ENCODE results near the gene DLGAP1. TPM values are rescaled to one million over a fixed set of nuclear protein-coding genes. Genes with fewer than 3 reads are reported as not detected.
"Not testable (repeated sequence)": the region's sequence is repeated elsewhere in the genome, so short reads cannot be mapped to it uniquely, and the experiment has no call there.

The DLGAP1 gene
- total RNA-seq, 1 experiment from 2014 or later = 23.2 TPM

- Mint-ChIP-seq H3K27ac (peak overlapping the region; percentile 28 to 90 (median 45); a peak in 6 of 7 replicates), H3K4me1 (peaks cover 17 to 19% of the 10 kb centered on the region in 2 experiments), H3K27me3 (ENCODE audit: low read depth) (no peaks in the 10 kb centered on the region), H3K36me3 (ENCODE audit: insufficient read depth in 1 of 3, low read depth in 3 of 3) (peaks cover 22 to 35% (median 23%) of the 10 kb centered on the region in 3 experiments), H3K4me3 (no peak overlapping the region; a peak in 1 of 5 replicates), H3K9me3 (no peaks in the 10 kb centered on the region)
- no peak for TF ChIP-seq CTCF (conservative IDR thresholded peaks at IDR 0.05)
- no peak overlapping the region for H3K4me2 ChIP-seq (ENCODE audit: insufficient read depth, insufficient read length, low read length)
- no peak for DNase-seq
- H2AK5ac ChIP-seq (ENCODE audit: insufficient read length, low read length) = no peak overlapping the region
- H3K14ac ChIP-seq (ENCODE audit: insufficient read depth, low read length) = no peak overlapping the region
- H3K79me1 ChIP-seq (ENCODE audit: insufficient read depth, low read depth, low read length, poor library complexity, severe bottlenecking) = no peaks in the 10 kb centered on the region
- H2AFZ ChIP-seq (ENCODE audit: low read length) = no peak overlapping the region
- no peak overlapping the region for H3K27ac ChIP-seq (ENCODE audit: insufficient read length, low read depth, low read length)
- H4K5ac ChIP-seq (ENCODE audit: insufficient read length, low read depth, low read length) = no peak overlapping the region
- peaks cover 2% of the 10 kb centered on the region; the same call in 1 of the 2 replicates for H3K4me1 ChIP-seq (ENCODE audit: insufficient read depth, low read length)
- no peak overlapping the region for H2BK20ac ChIP-seq (ENCODE audit: low read depth, low read length, poor library complexity, severe bottlenecking)
- H3K79me2 ChIP-seq (ENCODE audit: insufficient read depth, low read length) = no peaks in the 10 kb centered on the region; the same call in 1 of the 2 replicates
- no peak overlapping the region for H2BK15ac ChIP-seq (ENCODE audit: low read depth, low read length)
- H3K9ac ChIP-seq (ENCODE audit: extremely low read depth, insufficient read length, low read length) = no peak overlapping the region
- H3K27me3 ChIP-seq (ENCODE audit: insufficient read depth, low read length) = no peaks in the 10 kb centered on the region
- WGBS (ENCODE audit: extremely low coverage, insufficient read length, low lambda C conversion rate) = no CpG with 5 or more reads among the region's 8 CpGs
- H3K4ac ChIP-seq (ENCODE audit: low read depth, low read length) = no peak overlapping the region
- H4K91ac ChIP-seq (ENCODE audit: insufficient read length, low read depth, low read length) = no peak overlapping the region
- no peak overlapping the region for H3K23ac ChIP-seq (ENCODE audit: insufficient read length, low read depth, low read length)
- no peak overlapping the region for H4K8ac ChIP-seq (replicated peaks; ENCODE audit: insufficient read length, low read depth, low read length)
- no peak overlapping the region for H2BK120ac ChIP-seq (ENCODE audit: low read depth, low read length, poor library complexity, severe bottlenecking)
- H2BK12ac ChIP-seq (ENCODE audit: insufficient read length, low read depth, low read length) = no peak overlapping the region
- H2BK5ac ChIP-seq (ENCODE audit: insufficient read length, low read length) = no peak overlapping the region
- H3K23me2 ChIP-seq (ENCODE audit: insufficient read length, low read depth, low read length, poor library complexity, severe bottlenecking) = peaks cover 12% of the 10 kb centered on the region
- H3K18ac ChIP-seq (ENCODE audit: insufficient read length, low read depth, low read length) = no peak overlapping the region
- no peaks in the 10 kb centered on the region for H3K9me3 ChIP-seq (ENCODE audit: control insufficient read depth, low read depth, low read length)
- H3T11ph ChIP-seq (ENCODE audit: low read length) = no peak overlapping the region
- H4K20me1 ChIP-seq (ENCODE audit: control insufficient read depth, insufficient read depth, insufficient read length) = no peaks in the 10 kb centered on the region
- H3K56ac ChIP-seq (ENCODE audit: insufficient read length, low read depth, low read length) = no peak overlapping the region
Measured at GRCh38 chr18:3607309-3608098, 847.6 kb downstream of the DLGAP1 start.

- not testable (repeated sequence) for H2BK120ac ChIP-seq (ENCODE audit: low read depth, low read length, poor library complexity, severe bottlenecking); H2BK15ac ChIP-seq (ENCODE audit: low read depth, low read length); H2BK12ac ChIP-seq (ENCODE audit: insufficient read length, low read depth, low read length); H4K5ac ChIP-seq (ENCODE audit: insufficient read length, low read depth, low read length); H4K20me1 ChIP-seq (ENCODE audit: control insufficient read depth, insufficient read depth, insufficient read length); H3K27me3 ChIP-seq (ENCODE audit: insufficient read depth, low read length); H3K14ac ChIP-seq (ENCODE audit: insufficient read depth, low read length); H3K9ac ChIP-seq (ENCODE audit: extremely low read depth, insufficient read length, low read length); H2AK5ac ChIP-seq (ENCODE audit: insufficient read length, low read length); H3K9me3 ChIP-seq (ENCODE audit: control insufficient read depth, low read depth, low read length); H2BK5ac ChIP-seq (ENCODE audit: insufficient read length, low read length); H2BK20ac ChIP-seq (ENCODE audit: low read depth, low read length, poor library complexity, severe bottlenecking); H3K79me1 ChIP-seq (ENCODE audit: insufficient read depth, low read depth, low read length, poor library complexity, severe bottlenecking); H4K8ac ChIP-seq (replicated peaks; ENCODE audit: insufficient read length, low read depth, low read length); H3K18ac ChIP-seq (ENCODE audit: insufficient read length, low read depth, low read length); H2AFZ ChIP-seq (ENCODE audit: low read length); H3K23ac ChIP-seq (ENCODE audit: insufficient read length, low read depth, low read length); H3K27me3 Mint-ChIP-seq (ENCODE audit: low read depth); H3K79me2 ChIP-seq (ENCODE audit: insufficient read depth, low read length); H3K27ac ChIP-seq (ENCODE audit: insufficient read length, low read depth, low read length); DNase-seq; H4K91ac ChIP-seq (ENCODE audit: insufficient read length, low read depth, low read length); H3T11ph ChIP-seq (ENCODE audit: low read length); H3K4me1 ChIP-seq (ENCODE audit: insufficient read depth, low read length); H3K56ac ChIP-seq (ENCODE audit: insufficient read length, low read depth, low read length); H3K9me3 Mint-ChIP-seq; H3K4ac ChIP-seq (ENCODE audit: low read depth, low read length); H3K4me2 ChIP-seq (ENCODE audit: insufficient read depth, insufficient read length, low read length)
- H3K23me2 ChIP-seq (ENCODE audit: insufficient read length, low read depth, low read length, poor library complexity, severe bottlenecking) = peaks cover 12% of the 10 kb centered on the region
- Mint-ChIP-seq H3K4me3 (0 out of 5 replicates have a peak overlapping the region, but pooled peaks of 1 of the 2 experiments have one; percentile 16), H3K36me3 (ENCODE audit: insufficient read depth in 1 of 3, low read depth in 3 of 3) (peaks cover 22 to 35% (median 23%) of the 10 kb centered on the region in 3 experiments), H3K27ac (peak overlapping the region; percentile 28 to 56 (median 44); a peak in 3 of 7 replicates), H3K4me1 (peaks cover 20 to 23% of the 10 kb centered on the region in 2 experiments)
- WGBS (ENCODE audit: extremely low coverage, insufficient read length, low lambda C conversion rate) = no CpG with 5 or more reads among the region's 10 CpGs
Measured at GRCh38 chr18:3606863-3607262, 848.2 kb downstream of the DLGAP1 start.
